ENCODE measurements around the gene KCNA1.

GRCh38 chr12:4960547-4960946 is 50.8 kb downstream of the KCNA1 start:
- TF ChIP-seq CTCF (IDR thresholded peaks at IDR 0.05; ENCODE audit: poor library complexity, severe bottlenecking) (no peak), EZH2 (IDR thresholded peaks at IDR 0.05; ENCODE audit: borderline replicate concordance, insufficient read depth, low read length, poor library complexity, severe bottlenecking) (no peak)
